ENCODE results near the gene PRPSAP2. TPM values are rescaled to one million over a fixed set of nuclear protein-coding genes. Genes with fewer than 3 reads are reported as not detected.
A peak's percentile ranks its signal among the peaks of the same experiment; 100 is the strongest.
"Not testable (repeated sequence)": the region's sequence is repeated elsewhere in the genome, so short reads cannot be mapped to it uniquely, and the experiment has no call there.

PRPSAP2 gene
- total RNA-seq, 1 donor from 2014 or later, result 20.2 TPM

GRCh38 chr17:18877104-18877645, 19.2 kb downstream of the PRPSAP2 start:
- DNase-seq (no peak), ATAC-seq (no peak)
- intact Hi-C loops (cut with micrococcal nuclease), result no loop called here

GRCh38 chr17:18888766-18889290, 30.9 kb downstream of the PRPSAP2 start:
- intact Hi-C loops (cut with micrococcal nuclease), result no loop called here
- DNase-seq (no peak), ATAC-seq (no peak)

- no peak for DNase-seq
- no peak for ATAC-seq
- intact Hi-C loops (cut with micrococcal nuclease), result no loop called here
Measured at GRCh38 chr17:18889658-18890057, 31.7 kb downstream of the PRPSAP2 start.

GRCh38 chr17:18891541-18891940, 33.6 kb downstream of the PRPSAP2 start:
- no peak for DNase-seq
- ATAC-seq, result peak; percentile 86
- intact Hi-C loops (cut with micrococcal nuclease), result no loop called here

GRCh38 chr17:18896146-18896545, 38.2 kb downstream of the PRPSAP2 start:
- no peak for ATAC-seq
- no peak for DNase-seq
- intact Hi-C loops (cut with micrococcal nuclease), result no loop called here

- ATAC-seq, result no peak
- DNase-seq, result no peak
- intact Hi-C loops (cut with micrococcal nuclease), result no loop called here
Measured at GRCh38 chr17:18896947-18897346, 39.0 kb downstream of the PRPSAP2 start.

GRCh38 chr17:18904482-18904881, 46.6 kb downstream of the PRPSAP2 start:
- intact Hi-C loops (cut with micrococcal nuclease), result no loop called here
- DNase-seq (no peak), ATAC-seq (no peak)

GRCh38 chr17:18905226-18905625, 47.3 kb downstream of the PRPSAP2 start:
- no peak for DNase-seq
- intact Hi-C loops (cut with micrococcal nuclease), result no loop called here
- no peak for ATAC-seq

- intact Hi-C loops (cut with micrococcal nuclease), result no loop called here
- DNase-seq, result no peak
- ATAC-seq, result no peak
Measured at GRCh38 chr17:18910326-18910725, 52.4 kb downstream of the PRPSAP2 start.

- no peak for DNase-seq
- intact Hi-C loops (cut with micrococcal nuclease), result no loop called here
- ATAC-seq, result no peak
Measured at GRCh38 chr17:18910881-18911280, 53.0 kb downstream of the PRPSAP2 start.

GRCh38 chr17:18916816-18917500, 59.0 kb downstream of the PRPSAP2 start:
- intact Hi-C loops (cut with micrococcal nuclease), result no loop called here
- ATAC-seq (no peak), DNase-seq (no peak)

GRCh38 chr17:18917506-18918032, 59.6 kb downstream of the PRPSAP2 start:
- intact Hi-C loops (cut with micrococcal nuclease), result no loop called here
- no peak for DNase-seq
- ATAC-seq, result no peak

GRCh38 chr17:18919963-18920362, 62.0 kb downstream of the PRPSAP2 start:
- intact Hi-C loops (cut with micrococcal nuclease), result no loop called here
- ATAC-seq (peak; percentile 19), DNase-seq (no peak)

GRCh38 chr17:18920911-18921441, 63.0 kb downstream of the PRPSAP2 start:
- intact Hi-C loops (cut with micrococcal nuclease), result no loop called here
- no peak for ATAC-seq
- no peak for DNase-seq

- ATAC-seq (no peak), DNase-seq (no peak)
- intact Hi-C loops (cut with micrococcal nuclease), result no loop called here
Measured at GRCh38 chr17:18921485-18921884, 63.6 kb downstream of the PRPSAP2 start.

GRCh38 chr17:18921912-18922451, 64.1 kb downstream of the PRPSAP2 start:
- DNase-seq (no peak), ATAC-seq (no peak)
- intact Hi-C loops (cut with micrococcal nuclease), result no loop called here

GRCh38 chr17:18922596-18922995, 64.7 kb downstream of the PRPSAP2 start:
- intact Hi-C loops (cut with micrococcal nuclease); ATAC-seq; DNase-seq: not testable (repeated sequence)

GRCh38 chr17:18925187-18925586, 67.3 kb downstream of the PRPSAP2 start:
- intact Hi-C loops (cut with micrococcal nuclease), result no loop called here
- DNase-seq (no peak), ATAC-seq (no peak)

- ATAC-seq (no peak), DNase-seq (no peak)
- intact Hi-C loops (cut with micrococcal nuclease), result no loop called here
Measured at GRCh38 chr17:18928628-18929125, 70.7 kb downstream of the PRPSAP2 start.
